Erythroblast (primary cell): Measurements from ENCODE around the gene EPB41.

Source experiments
- GATA1 ChIP-seq: IDR thresholded peaks from 2 replicates; pipeline ENCODE4 v1.6.1; 2011; ENCODE audit warnings: low read depth, mild to moderate bottlenecking, control low read depth, low read length, moderate library complexity
- POLR2A ChIP-seq: IDR thresholded peaks from 2 replicates; pipeline ENCODE4 v1.6.1; 2011; ENCODE audit warnings: mild to moderate bottlenecking, low read length

- TF ChIP-seq POLR2A = no peak
- no peak for TF ChIP-seq GATA1
These were observed 60.1 kb downstream of the EPB41 start for GRCh38 chr1:28974432-28974831.
